PFSK-1 (cell line): ENCODE measurements around the gene DPF3.

Source experiments
- FOXP2 ChIP-seq: optimal IDR thresholded peaks from 2 replicates; pipeline ENCODE3; 2011; ENCODE audit warnings: borderline replicate concordance, control low read depth, inconsistent platforms; ENCODE audit not compliant: insufficient read depth; ENCODE audit errors: extremely low read length, extremely low read depth
- POLR2AphosphoS5 ChIP-seq: IDR thresholded peaks from 2 replicates; pipeline ENCODE4 v1.6.1; 2012; ENCODE audit warnings: low read depth, mild to moderate bottlenecking, control low read depth, low read length, moderate library complexity
- REST ChIP-seq, 2 experiments: IDR thresholded peaks; 2 replicates each; pipeline versions ENCODE4 v1.6.1 to v1.8.0; 2011 to 2012; ENCODE audit warnings: low read depth in 2 of 2, low read length in 2 of 2, control low read depth in 1 of 2, inconsistent platforms in 1 of 2, mild to moderate bottlenecking in 1 of 2, moderate library complexity in 1 of 2; ENCODE audit not compliant: insufficient read depth in 1 of 2
- SIN3A ChIP-seq: IDR thresholded peaks from 2 replicates; pipeline ENCODE4 v1.6.1; 2012; ENCODE audit warnings: mild to moderate bottlenecking, low read length, moderate library complexity, borderline replicate concordance; ENCODE audit not compliant: insufficient read depth
- TAF1 ChIP-seq: IDR thresholded peaks from 2 replicates; pipeline ENCODE4 v1.6.1; 2012; ENCODE audit warnings: low read length, control low read depth, borderline replicate concordance; ENCODE audit not compliant: insufficient read depth

The DPF3 gene

DNA sequence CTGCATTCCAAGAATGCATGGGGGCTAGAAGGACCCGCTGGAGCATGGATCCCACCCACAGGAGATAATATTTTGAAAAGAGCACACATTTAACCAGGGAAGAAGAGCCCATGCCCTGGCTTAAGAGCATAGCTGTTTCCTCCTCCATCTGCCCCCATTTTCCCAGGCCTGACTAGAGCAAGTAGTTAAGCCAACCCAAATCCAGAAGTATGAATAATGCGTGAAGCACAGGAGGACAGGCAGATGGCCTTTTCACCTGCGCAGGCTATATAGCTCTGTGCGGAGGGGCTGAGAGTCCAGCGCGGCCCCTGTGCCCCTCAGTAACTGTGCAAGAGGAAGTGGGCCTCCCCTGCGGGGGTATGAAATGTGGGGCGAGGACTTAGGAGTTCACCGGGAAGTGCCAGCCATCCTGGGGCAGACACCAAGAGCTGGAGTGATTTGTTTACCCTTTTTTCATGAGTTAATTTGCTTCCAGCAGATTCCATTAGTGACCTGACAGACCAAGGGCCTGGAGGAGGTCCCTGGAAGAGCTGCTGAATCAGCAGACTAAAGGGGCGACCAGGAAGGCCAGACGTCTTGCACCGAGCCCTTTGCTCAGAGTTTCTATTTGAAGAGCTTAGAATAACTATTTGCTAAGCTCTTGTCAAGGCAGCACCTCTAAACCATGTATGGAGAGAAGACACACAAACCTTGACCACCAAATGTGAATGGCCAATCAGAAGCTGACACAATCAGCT is 37.2 kb downstream of the DPF3 start:
- TF ChIP-seq TAF1 (no peak), SIN3A (no peak), FOXP2 (no peak), POLR2AphosphoS5 (no peak), REST (IDR thresholded peaks at IDR 0.05; ENCODE audit: insufficient read depth in 1 of 2, low read depth in 2 of 2, low read length in 2 of 2) (no peak)

DNA sequence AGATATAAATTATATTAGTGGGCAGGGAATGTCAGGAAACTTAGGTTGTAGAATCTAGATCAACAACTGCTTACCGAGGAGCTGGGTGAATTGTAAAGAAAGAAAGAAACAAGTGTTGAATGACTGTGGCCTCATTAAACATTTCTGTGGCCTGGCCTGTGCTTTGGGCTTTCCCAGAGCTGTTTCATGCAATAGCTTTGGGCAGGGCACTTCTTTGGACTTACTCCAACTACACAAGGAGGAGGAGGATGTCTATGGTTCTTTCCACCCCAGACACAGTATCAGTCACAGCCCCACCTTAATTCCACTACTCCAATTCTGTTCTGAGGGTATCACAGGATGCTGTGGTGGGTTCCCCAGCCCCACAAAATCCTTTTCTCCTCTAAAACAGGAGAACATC is 38.0 kb downstream of the DPF3 start:
- TF ChIP-seq POLR2AphosphoS5 (no peak), FOXP2 (no peak), TAF1 (no peak), SIN3A (no peak), REST (IDR thresholded peaks at IDR 0.05; ENCODE audit: insufficient read depth in 1 of 2, low read depth in 2 of 2, low read length in 2 of 2) (no peak)

DNA sequence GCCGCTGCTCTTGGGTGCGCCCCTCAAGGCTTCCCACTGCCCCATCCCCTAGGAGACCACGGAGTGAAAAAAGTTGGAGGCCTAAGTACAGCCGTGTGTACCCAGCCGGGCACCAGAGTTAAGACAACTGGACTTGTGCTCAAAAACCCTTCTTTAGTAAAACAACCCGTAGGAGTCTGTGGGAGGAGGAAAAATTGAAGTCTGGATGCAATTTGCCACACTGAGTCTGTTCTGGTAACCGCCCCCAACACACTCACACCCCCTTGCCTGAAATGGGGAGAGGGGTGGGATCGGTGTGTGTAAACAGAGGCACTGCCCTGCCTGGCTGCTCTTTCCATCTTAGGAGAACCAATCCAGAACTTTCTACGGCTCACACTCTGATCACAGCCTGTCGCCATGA is 41.7 kb downstream of the DPF3 start:
- TF ChIP-seq FOXP2 (no peak), SIN3A (no peak), TAF1 (no peak), REST (IDR thresholded peaks at IDR 0.05; ENCODE audit: insufficient read depth in 1 of 2, low read depth in 2 of 2, low read length in 2 of 2) (no peak), POLR2AphosphoS5 (no peak)

DNA sequence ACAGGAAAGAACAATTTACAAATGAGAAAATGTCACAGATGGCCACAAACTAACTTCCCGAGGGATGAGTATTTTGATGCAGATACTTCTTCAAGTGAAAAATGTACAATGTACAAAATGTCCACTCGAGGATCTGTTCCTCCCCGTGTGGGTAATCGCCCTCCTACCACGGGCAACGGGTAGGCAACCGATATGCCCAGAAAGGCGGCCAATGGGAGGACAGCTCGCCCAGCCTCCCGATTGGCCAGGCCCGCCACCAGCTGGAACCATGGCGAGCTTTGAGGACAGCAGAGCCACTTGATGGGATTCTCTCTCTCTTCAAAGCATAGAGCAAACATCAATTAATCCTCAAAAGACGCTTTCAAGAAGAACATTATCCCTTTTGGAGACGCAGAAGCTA is 42.3 kb downstream of the DPF3 start:
- TF ChIP-seq TAF1 (no peak), POLR2AphosphoS5 (no peak), SIN3A (no peak), FOXP2 (no peak)

GRCh38 chr14:72850360-72850759 is 43.5 kb downstream of the DPF3 start:
- TF ChIP-seq REST (IDR thresholded peaks at IDR 0.05; ENCODE audit: insufficient read depth in 1 of 2, low read depth in 2 of 2, low read length in 2 of 2) (no peak), POLR2AphosphoS5 (no peak)
